ENCODE results near the gene ZBTB8B. TPM values are rescaled to one million over a fixed set of nuclear protein-coding genes. Genes with fewer than 3 reads are reported as not detected.
"Not testable (repeated sequence)": the region's sequence is repeated elsewhere in the genome, so short reads cannot be mapped to it uniquely, and the experiment has no call there.

ZBTB8B gene
- total RNA-seq, 3 donors from 2014 or later, result under 0.01 to 0.15 (median under 0.01) TPM

DNA sequence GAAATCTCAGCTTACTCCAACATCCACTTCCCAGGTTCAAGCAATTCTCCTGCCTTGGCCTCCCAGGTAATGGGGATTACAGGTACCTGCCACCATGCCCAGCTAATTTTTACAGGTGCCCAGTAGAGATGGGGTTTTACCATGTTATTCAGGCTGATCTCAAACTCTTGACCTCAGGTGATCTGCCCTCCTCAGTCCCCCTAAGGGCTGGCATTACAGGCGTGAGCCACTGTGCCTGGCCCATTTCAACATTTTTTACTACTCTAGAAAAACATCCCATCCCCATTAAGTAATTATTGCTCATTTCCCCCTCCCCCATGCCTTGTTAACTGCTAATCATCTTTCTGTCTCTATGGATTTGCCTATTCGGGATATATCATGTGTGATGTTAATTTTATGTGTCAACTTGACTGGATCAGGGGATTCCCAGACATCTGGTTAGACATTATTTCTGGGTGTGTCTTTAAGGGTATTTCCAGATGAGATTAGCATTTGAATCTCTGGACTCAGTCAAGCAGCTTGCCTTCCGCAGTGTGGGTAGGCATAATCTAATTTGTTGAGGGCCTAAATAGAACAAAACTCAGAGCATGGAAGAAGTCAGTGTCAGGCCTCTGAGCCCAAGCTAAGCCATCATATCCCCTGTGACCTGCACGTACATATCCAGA lies 33.0 kb upstream of the ZBTB8B start:
- no peak for DNase-seq (ENCODE audit: low spot score in 2 of 2)
- H3K4me1 ChIP-seq, result no peaks in the 10 kb centered on the region
- H3K36me3 ChIP-seq, result no peaks in the 10 kb centered on the region
- H3K27me3 ChIP-seq, result no peaks in the 10 kb centered on the region
- no peak overlapping the region for H3K27ac ChIP-seq
- TF ChIP-seq POLR2A (IDR thresholded peaks at IDR 0.05), result no peak
- intact Hi-C loops (cut with DNase I; ENCODE audit: low total_unique reads), result no loop called here
- H3K9me3 ChIP-seq, result no peaks in the 10 kb centered on the region
- no peak overlapping the region for H3K4me3 ChIP-seq

DNA sequence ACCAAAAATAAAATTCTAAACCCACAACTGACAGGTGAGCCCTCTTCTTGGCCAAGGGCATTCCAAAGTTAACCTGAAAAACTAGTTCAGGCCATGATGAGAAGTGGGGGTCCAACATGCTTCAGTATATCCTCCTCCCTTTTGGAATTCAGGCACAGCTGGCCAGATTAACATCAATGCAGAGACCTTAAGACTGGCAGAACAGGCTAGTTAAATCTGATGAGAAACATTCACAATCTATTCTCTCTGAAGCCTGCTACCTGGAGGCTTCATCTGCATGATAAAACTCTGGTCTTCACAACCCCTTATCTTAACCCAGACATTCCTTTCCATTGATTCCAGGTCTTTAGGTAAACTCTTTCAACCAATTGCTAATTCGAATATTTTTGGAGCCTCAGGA lies 26.7 kb upstream of the ZBTB8B start:
- intact Hi-C loops (cut with DNase I; ENCODE audit: low total_unique reads), result no loop called here
- Histone ChIP-seq H3K36me3 (no peaks in the 10 kb centered on the region), H3K27ac (no peak overlapping the region), H3K27me3 (no peaks in the 10 kb centered on the region), H3K9me3 (no peaks in the 10 kb centered on the region), H3K4me3 (no peak overlapping the region), H3K4me1 (no peaks in the 10 kb centered on the region)
- TF ChIP-seq POLR2AphosphoS5 (IDR thresholded peaks at IDR 0.05) (no peak), POLR2A (IDR thresholded peaks at IDR 0.05) (no peak)
- DNase-seq (ENCODE audit: low spot score in 2 of 2), result no peak

DNA sequence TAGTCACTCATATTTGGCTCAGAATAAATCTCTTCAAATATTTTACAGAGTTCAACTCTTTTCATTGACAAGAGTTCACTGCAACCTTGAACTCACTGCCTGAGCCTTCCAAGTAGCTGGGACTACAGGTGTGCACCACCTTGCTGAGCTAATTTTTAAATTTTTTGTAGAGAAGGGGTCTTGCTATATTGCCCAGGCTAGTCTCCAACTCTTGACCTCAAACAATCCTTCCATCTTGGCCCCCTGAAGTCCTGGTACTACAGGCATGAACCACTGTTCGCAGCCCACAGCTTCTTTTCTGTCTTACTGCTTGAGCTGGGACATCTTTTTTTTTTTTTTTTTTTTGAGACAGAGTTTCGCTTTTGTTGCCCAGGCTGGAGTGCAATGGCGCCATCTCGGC lies 26.1 kb upstream of the ZBTB8B start:
- H3K27ac ChIP-seq; DNase-seq (ENCODE audit: low spot score in 2 of 2); H3K4me1 ChIP-seq; H3K27me3 ChIP-seq; H3K36me3 ChIP-seq; intact Hi-C loops (cut with DNase I; ENCODE audit: low total_unique reads); H3K4me3 ChIP-seq; H3K9me3 ChIP-seq: not testable (repeated sequence)

GRCh38 chr1:32441467-32441866 lies 23.4 kb upstream of the ZBTB8B start:
- H3K27ac ChIP-seq; H3K9me3 ChIP-seq; DNase-seq (ENCODE audit: low spot score in 2 of 2); H3K27me3 ChIP-seq; intact Hi-C loops (cut with DNase I; ENCODE audit: low total_unique reads); H3K4me1 ChIP-seq; H3K4me3 ChIP-seq; H3K36me3 ChIP-seq: not testable (repeated sequence)

DNA sequence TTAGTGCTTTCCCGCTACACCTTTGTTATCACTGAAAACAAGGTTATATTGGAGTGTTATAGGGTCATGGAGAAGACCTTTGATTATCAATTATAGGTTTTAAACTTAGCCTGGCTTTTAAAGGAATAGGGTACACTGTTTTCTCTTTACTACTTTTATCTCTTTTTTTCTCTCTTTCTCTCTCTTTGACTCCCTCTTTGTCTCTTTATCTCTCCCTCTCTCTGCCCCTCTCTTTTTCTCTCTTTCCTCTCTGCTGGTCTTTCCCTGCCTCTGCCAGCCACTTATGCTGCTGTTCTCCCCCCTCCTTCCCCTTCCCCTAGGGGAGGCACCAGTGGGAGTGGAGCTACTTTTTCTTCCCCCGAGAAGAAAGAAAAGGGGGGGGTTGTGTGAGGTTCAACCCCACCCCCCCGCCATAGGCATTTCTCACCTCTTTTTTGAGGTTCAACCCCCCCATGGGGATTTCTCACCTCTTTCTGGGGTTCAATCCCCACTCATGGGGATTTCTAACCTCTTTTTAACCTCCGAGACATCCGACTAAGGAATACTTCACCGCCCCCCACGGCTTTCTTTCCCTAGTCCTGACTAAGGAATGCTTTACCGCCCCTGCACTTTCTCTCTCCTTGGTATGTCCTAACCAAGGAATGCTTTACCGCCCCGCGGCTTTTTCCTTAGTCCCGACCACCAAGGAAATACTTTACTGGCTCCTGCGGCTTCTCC lies 17.2 kb upstream of the ZBTB8B start:
- H3K9me3 ChIP-seq, result peaks cover 10 to 12% of the 10 kb centered on the region in 2 donors
- H3K4me3 ChIP-seq, result peak overlapping the region in 2 of 3 donors; percentile 30 to 57
- no peaks in the 10 kb centered on the region for H3K4me1 ChIP-seq
- intact Hi-C loops (cut with DNase I; ENCODE audit: low total_unique reads), result no loop called here
- H3K27me3 ChIP-seq, result no peaks in the 10 kb centered on the region
- peak overlapping the region; percentile 61 to 75 for H3K27ac ChIP-seq
- TF ChIP-seq, protein P1, sequence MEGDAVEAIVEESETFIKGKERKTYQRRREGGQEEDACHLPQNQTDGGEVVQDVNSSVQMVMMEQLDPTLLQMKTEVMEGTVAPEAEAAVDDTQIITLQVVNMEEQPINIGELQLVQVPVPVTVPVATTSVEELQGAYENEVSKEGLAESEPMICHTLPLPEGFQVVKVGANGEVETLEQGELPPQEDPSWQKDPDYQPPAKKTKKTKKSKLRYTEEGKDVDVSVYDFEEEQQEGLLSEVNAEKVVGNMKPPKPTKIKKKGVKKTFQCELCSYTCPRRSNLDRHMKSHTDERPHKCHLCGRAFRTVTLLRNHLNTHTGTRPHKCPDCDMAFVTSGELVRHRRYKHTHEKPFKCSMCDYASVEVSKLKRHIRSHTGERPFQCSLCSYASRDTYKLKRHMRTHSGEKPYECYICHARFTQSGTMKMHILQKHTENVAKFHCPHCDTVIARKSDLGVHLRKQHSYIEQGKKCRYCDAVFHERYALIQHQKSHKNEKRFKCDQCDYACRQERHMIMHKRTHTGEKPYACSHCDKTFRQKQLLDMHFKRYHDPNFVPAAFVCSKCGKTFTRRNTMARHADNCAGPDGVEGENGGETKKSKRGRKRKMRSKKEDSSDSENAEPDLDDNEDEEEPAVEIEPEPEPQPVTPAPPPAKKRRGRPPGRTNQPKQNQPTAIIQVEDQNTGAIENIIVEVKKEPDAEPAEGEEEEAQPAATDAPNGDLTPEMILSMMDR (IDR thresholded peaks at IDR 0.05), result no peak
- TF ChIP-seq POLR2A (IDR thresholded peaks at IDR 0.05) (no peak), POLR2AphosphoS5 (IDR thresholded peaks at IDR 0.05) (no peak)
- H3K36me3 ChIP-seq, result no peaks in the 10 kb centered on the region
- DNase-seq (ENCODE audit: low spot score in 2 of 2), result peak; percentile 56 to 82

- H3K4me1 ChIP-seq; intact Hi-C loops (cut with DNase I; ENCODE audit: low total_unique reads); H3K27me3 ChIP-seq; H3K36me3 ChIP-seq: not testable (repeated sequence)
- Histone ChIP-seq H3K27ac (peak overlapping the region; percentile 61 to 75), H3K4me3 (peak overlapping the region in 2 of 3 donors; percentile 30 to 57), H3K9me3 (peaks cover 10 to 12% of the 10 kb centered on the region in 2 donors)
- TF ChIP-seq, protein P1 (IDR thresholded peaks at IDR 0.05), result peak; percentile 69 to 78 (median 73)
- peak; percentile 69 to 73 for DNase-seq (ENCODE audit: low spot score in 2 of 2)
These were observed 16.6 kb upstream of the ZBTB8B start for GRCh38 chr1:32448186-32448772.

- TF ChIP-seq POLR2AphosphoS5 (IDR thresholded peaks at IDR 0.05), result no peak
- TF ChIP-seq, protein P1 (IDR thresholded peaks at IDR 0.05), result no peak
- no peak for TF ChIP-seq POLR2A (IDR thresholded peaks at IDR 0.05)
- H3K4me3 ChIP-seq, result no peak overlapping the region
- peak overlapping the region in 1 of 2 donors; percentile 75 for H3K27ac ChIP-seq
- no peak for DNase-seq (ENCODE audit: low spot score in 2 of 2)
- intact Hi-C loops (cut with DNase I; ENCODE audit: low total_unique reads), result no loop called here
- peaks cover 10 to 12% of the 10 kb centered on the region in 2 donors for H3K9me3 ChIP-seq
- no peaks in the 10 kb centered on the region for H3K4me1 ChIP-seq
- no peaks in the 10 kb centered on the region for H3K36me3 ChIP-seq
- no peaks in the 10 kb centered on the region for H3K27me3 ChIP-seq
These were observed 16.0 kb upstream of the ZBTB8B start for GRCh38 chr1:32448773-32449456.

DNA sequence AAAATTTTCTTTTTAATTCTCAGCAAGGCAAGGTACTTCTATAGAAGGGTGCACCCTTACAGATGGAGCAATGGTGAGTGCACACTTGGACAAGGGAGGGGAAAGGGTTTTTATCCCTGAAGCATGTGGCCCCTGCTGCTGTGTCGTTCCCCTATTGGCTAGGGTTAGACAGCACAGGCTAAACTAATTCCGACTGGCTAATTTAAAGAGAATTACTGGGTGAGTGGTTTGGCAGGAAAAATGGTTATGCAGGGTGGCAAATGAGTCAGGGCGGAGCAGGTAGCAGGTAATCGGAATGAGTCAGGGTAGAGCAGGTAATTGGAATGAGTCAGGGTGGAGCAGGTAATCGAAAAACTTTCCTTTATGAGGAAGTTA lies 15.4 kb upstream of the ZBTB8B start:
- H3K4me3 ChIP-seq; intact Hi-C loops (cut with DNase I; ENCODE audit: low total_unique reads); H3K36me3 ChIP-seq; H3K4me1 ChIP-seq; H3K27me3 ChIP-seq; DNase-seq (ENCODE audit: low spot score in 2 of 2); H3K27ac ChIP-seq: not testable (repeated sequence)
- H3K9me3 ChIP-seq, result peaks cover 10 to 12% of the 10 kb centered on the region in 2 donors

Measured in breast epithelium (tissue), 4 donors.